NCI-H1105 treated with DMSO at 0.1 percent for 48 hours (cell line): ENCODE data around the gene FMO2.

Experiments
- DNase-seq: peaks from one replicate; lab custom pipeline; 2025; lab: John Stamatoyannopoulos, UW

The FMO2 gene

GRCh38 chr1:171185091-171185490 lies at the start of gene FMO2:
Gene FMO2, plus strand, starts transcription at chr1:171185300. Its CDS starts 414 bp downstream, at chr1:171185714.
- no peak for DNase-seq

GRCh38 chr1:171137580-171137979 lies 47.5 kb upstream of the FMO2 start:
- DNase-seq: peak; percentile 75

GRCh38 chr1:171138980-171139379 lies 46.1 kb upstream of the FMO2 start:
- DNase-seq: no peak

- peak; percentile 61 for DNase-seq
Measured at GRCh38 chr1:171139890-171140289, 45.2 kb upstream of the FMO2 start.

GRCh38 chr1:171140401-171140800 lies 44.7 kb upstream of the FMO2 start:
- DNase-seq: no peak

GRCh38 chr1:171140956-171141687 lies 44.0 kb upstream of the FMO2 start:
- DNase-seq: peak; percentile 65

GRCh38 chr1:171141688-171142415 lies 43.2 kb upstream of the FMO2 start:
- DNase-seq: no peak

- DNase-seq: peak; percentile 99
Measured at GRCh38 chr1:171142416-171143385, 42.4 kb upstream of the FMO2 start.

GRCh38 chr1:171150156-171150555 lies 34.9 kb upstream of the FMO2 start:
- DNase-seq: no peak

- DNase-seq: peak; percentile 34
Measured at GRCh38 chr1:171152549-171152948, 32.6 kb upstream of the FMO2 start.

- no peak for DNase-seq
Measured at GRCh38 chr1:171155484-171155883, 29.6 kb upstream of the FMO2 start.

- DNase-seq: no peak
Measured at GRCh38 chr1:171158096-171158495, 27.0 kb upstream of the FMO2 start.

GRCh38 chr1:171158551-171158950 lies 26.5 kb upstream of the FMO2 start:
- no peak for DNase-seq

GRCh38 chr1:171159148-171159547 lies 26.0 kb upstream of the FMO2 start:
- DNase-seq: no peak

GRCh38 chr1:171160211-171160610 lies 24.9 kb upstream of the FMO2 start:
- no peak for DNase-seq

GRCh38 chr1:171160639-171161354 lies 24.3 kb upstream of the FMO2 start:
- no peak for DNase-seq

GRCh38 chr1:171161431-171161830 lies 23.7 kb upstream of the FMO2 start:
- no peak for DNase-seq

GRCh38 chr1:171166361-171166760 lies 18.7 kb upstream of the FMO2 start:
- DNase-seq: no peak

GRCh38 chr1:171167785-171168184 lies 17.3 kb upstream of the FMO2 start:
- no peak for DNase-seq

GRCh38 chr1:171172471-171172870 lies 12.6 kb upstream of the FMO2 start:
- no peak for DNase-seq

- no peak for DNase-seq
Measured at GRCh38 chr1:171173069-171173468, 12.0 kb upstream of the FMO2 start.
